Keratinocyte (primary cell): ENCODE results near the gene IER5. TPM values are rescaled to one million over a fixed set of nuclear protein-coding genes. Genes with fewer than 3 reads are reported as not detected.
"Not testable (repeated sequence)": the region's sequence is repeated elsewhere in the genome, so short reads cannot be mapped to it uniquely, and the experiment has no call there.

Source experiments
- DNase-seq: peaks from one replicate; pipeline ENCODE4 v3.0.0-alpha.2; 2011; ENCODE audit warnings: low read depth, missing footprints, low spot score
- FAIRE-seq: peaks from 2 replicates; lab custom pipeline; 2011; peaks lifted over from hg19 to GRCh38; lab: Jason Lieb, UNC
- H2AFZ ChIP-seq: 2 replicates; pipeline ENCODE4 v1.6.0; 2012; ENCODE audit warnings: low read length, control low read depth, inconsistent platforms; ENCODE audit not compliant: control insufficient read depth
- H3K27ac ChIP-seq: 2 replicates; pipeline ENCODE4 v1.5.1; 2011; ENCODE audit warnings: low read length; ENCODE audit not compliant: control insufficient read depth, insufficient read depth
- H3K27me3 ChIP-seq: 3 replicates; pipeline ENCODE4 v1.6.0; 2011; ENCODE audit warnings: low read length; ENCODE audit not compliant: control insufficient read depth, insufficient read depth; ENCODE audit errors: extremely low read depth
- H3K36me3 ChIP-seq, 2 experiments: 2 replicates in 1 of 2; 3 replicates in 1 of 2; pipeline ENCODE4 v1.5.1; 2011; ENCODE audit warnings: low read length in 2 of 2, mild to moderate bottlenecking in 1 of 2; ENCODE audit not compliant: control insufficient read depth in 2 of 2, insufficient read depth in 2 of 2; ENCODE audit errors: extremely low read depth in 1 of 2
- H3K4me1 ChIP-seq: 3 replicates; pipeline ENCODE4 v1.5.1; 2011; ENCODE audit warnings: low read length; ENCODE audit not compliant: control insufficient read depth, insufficient read depth; ENCODE audit errors: extremely low read depth
- H3K4me2 ChIP-seq: 3 replicates; pipeline ENCODE4 v1.6.0; 2011; ENCODE audit warnings: low read depth, low read length; ENCODE audit not compliant: control insufficient read depth, insufficient read depth; ENCODE audit errors: extremely low read depth
- H3K4me3 ChIP-seq, 3 experiments: fragments of 200-600 bp in 1 of 3; sonication (generic) in 1 of 3; 2 replicates in 2 of 3; 3 replicates in 1 of 3; pipeline ENCODE4 v1.5.1; 2011 to 2016; ENCODE audit warnings: low read length in 3 of 3, mild to moderate bottlenecking in 3 of 3, control low read depth in 2 of 3, inconsistent platforms in 1 of 3, low read depth in 1 of 3, mixed read lengths in 1 of 3, mixed run types in 1 of 3, moderate library complexity in 1 of 3; ENCODE audit not compliant: control insufficient read depth in 2 of 3, insufficient read depth in 2 of 3; ENCODE audit errors: extremely low read depth in 1 of 3
- H3K79me2 ChIP-seq: 2 replicates; pipeline ENCODE4 v1.6.0; 2012; ENCODE audit warnings: low read length; ENCODE audit not compliant: control insufficient read depth, insufficient read depth
- H3K9ac ChIP-seq: 3 replicates; pipeline ENCODE4 v1.6.0; 2011; ENCODE audit warnings: low read length; ENCODE audit not compliant: control insufficient read depth, insufficient read depth; ENCODE audit errors: extremely low read depth
- H3K9me1 ChIP-seq: 3 replicates; pipeline ENCODE4 v1.6.0; 2011; ENCODE audit warnings: low read length; ENCODE audit not compliant: control insufficient read depth, insufficient read depth; ENCODE audit errors: extremely low read depth
- H3K9me3 ChIP-seq: 2 replicates; pipeline ENCODE4 v1.5.1; 2012; ENCODE audit warnings: low read depth, low read length; ENCODE audit not compliant: control insufficient read depth
- H4K20me1 ChIP-seq: 3 replicates; pipeline ENCODE4 v1.6.0; 2011; ENCODE audit warnings: low read length; ENCODE audit not compliant: control insufficient read depth, insufficient read depth; ENCODE audit errors: extremely low read depth
- CTCF ChIP-seq, 3 experiments: IDR thresholded peaks in 1 of 3; conservative IDR thresholded peaks in 1 of 3; optimal IDR thresholded peaks in 1 of 3; 2 replicates in 2 of 3; 3 replicates in 1 of 3; pipeline versions ENCODE3 to v1.5.1; 2011; ENCODE audit warnings: low read length in 3 of 3, mild to moderate bottlenecking in 3 of 3, moderate library complexity in 2 of 3, control low read depth in 1 of 3, inconsistent platforms in 1 of 3; ENCODE audit not compliant: insufficient read depth in 2 of 3; ENCODE audit errors: extremely low read depth in 1 of 3
- EZH2 ChIP-seq: IDR thresholded peaks from one replicate; pipeline ENCODE4 v1.6.1; 2012; ENCODE audit warnings: inconsistent platforms, mild to moderate bottlenecking, low read length, moderate library complexity
- dilution Hi-C: fragments of 300-500 bp; cut with MboI; formaldehyde crosslinking; loops from one replicate; pipeline ENCODE4 v1.7.0; 2020; ENCODE audit warnings: low sequenced_read_pairs; ENCODE audit not compliant: extremely low pct_ligation_motif_present
- polyA plus RNA-seq, 5 experiments: library from polyadenylated mRNA; depleted of rRNA in 3 of 5; stranded (reverse) in 3 of 5; stranded (forward) in 1 of 5; unstranded in 1 of 5; fragments of >200 nt; gene quantifications; 1 replicate in 1 of 5; 2 replicates in 3 of 5; 3 replicates in 1 of 5; pipeline versions ENCODE4 v1.2.1 to v1.2.3, GENCODE V29; 2011 to 2012; ENCODE audit warnings: missing spikeins in 2 of 5, low read depth in 1 of 5, low replicate concordance in 1 of 5

Gene IER5
- polyA plus RNA-seq, 1 donor (not counting 4 experiments of a cell fraction or from before 2014, with no cell fraction given), result 22.5 TPM

DNA sequence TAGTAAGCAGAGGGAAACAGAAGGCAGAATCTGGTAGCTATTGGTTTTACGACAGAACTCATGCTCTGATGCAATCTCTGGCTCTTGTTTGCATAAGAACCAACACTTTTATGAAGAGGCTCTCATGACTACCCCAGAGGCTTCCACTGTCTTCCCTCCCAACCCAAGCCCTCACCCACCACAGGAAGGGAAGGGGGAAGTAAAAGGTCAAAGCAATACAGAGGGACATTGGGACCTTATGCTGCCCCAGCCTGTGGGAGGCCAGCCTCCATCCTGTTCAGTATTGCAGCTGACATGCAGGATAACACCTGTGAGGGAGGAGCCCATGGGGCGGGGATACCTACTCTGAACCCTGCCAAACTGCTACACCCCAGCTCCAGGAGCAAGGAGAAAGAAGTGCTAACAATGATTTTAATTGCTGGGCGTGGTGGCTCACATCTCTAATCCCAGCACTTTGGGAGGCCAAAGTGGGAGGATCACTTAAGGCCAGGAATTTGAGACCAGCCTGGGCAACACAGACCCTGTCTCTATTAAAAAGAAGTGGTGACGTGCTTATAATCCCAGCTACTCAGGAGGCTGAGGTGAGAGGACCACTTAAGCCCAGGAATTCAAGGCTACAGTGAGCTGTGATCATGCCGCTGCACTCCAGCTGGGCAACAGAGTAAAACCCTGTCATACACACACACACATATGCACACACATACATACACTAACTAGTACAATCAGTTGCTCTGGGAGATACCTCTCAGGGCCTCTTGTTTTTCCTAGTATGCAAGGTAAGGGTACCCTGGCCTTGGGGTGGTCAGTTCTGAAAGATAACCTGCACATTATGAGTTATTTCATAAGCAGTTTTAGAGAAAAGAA, 45.2 kb upstream of the IER5 start:
- no peaks in the 10 kb centered on the region for H3K36me3 ChIP-seq
- H2AFZ ChIP-seq, result peak overlapping the region; percentile 9
- TF ChIP-seq CTCF (optimal IDR thresholded peaks at IDR 0.05 in 1 of 3, IDR thresholded peaks at IDR 0.05 in 1 of 3, conservative IDR thresholded peaks at IDR 0.05 in 1 of 3; ENCODE audit: extremely low read depth in 1 of 3, insufficient read depth in 2 of 3, low read length in 3 of 3) (no peak), EZH2 (no peak)
- H3K27me3 ChIP-seq, result no peaks in the 10 kb centered on the region
- DNase-seq (no peak), FAIRE-seq (no peak)
- no peaks in the 10 kb centered on the region for H3K9me1 ChIP-seq
- H3K9me3 ChIP-seq, result no peaks in the 10 kb centered on the region
- H3K27ac ChIP-seq, result peak overlapping the region; percentile 49
- H3K4me3 ChIP-seq, result no peak overlapping the region
- H4K20me1 ChIP-seq, result no peaks in the 10 kb centered on the region
- peaks cover 28% of the 10 kb centered on the region for H3K4me1 ChIP-seq
- dilution Hi-C loops, result no loop called here
- H3K4me2 ChIP-seq, result peak overlapping the region; percentile 4
- no peak overlapping the region for H3K9ac ChIP-seq
- H3K79me2 ChIP-seq, result no peaks in the 10 kb centered on the region

- Histone ChIP-seq H3K9me3 (no peaks in the 10 kb centered on the region), H3K36me3 (no peaks in the 10 kb centered on the region), H2AFZ (peak overlapping the region; percentile 54), H3K9ac (peak overlapping the region; percentile 66), H3K4me3 (peak overlapping the region in 1 of 3 experiments; percentile 23), H3K4me1 (peaks cover 28% of the 10 kb centered on the region), H3K79me2 (no peaks in the 10 kb centered on the region), H3K9me1 (no peaks in the 10 kb centered on the region), H3K27ac (peak overlapping the region; percentile 87), H4K20me1 (no peaks in the 10 kb centered on the region), H3K4me2 (peak overlapping the region; percentile 71), H3K27me3 (no peaks in the 10 kb centered on the region)
- no peak for TF ChIP-seq CTCF (optimal IDR thresholded peaks at IDR 0.05 in 1 of 3, IDR thresholded peaks at IDR 0.05 in 1 of 3, conservative IDR thresholded peaks at IDR 0.05 in 1 of 3; ENCODE audit: extremely low read depth in 1 of 3, insufficient read depth in 2 of 3, low read length in 3 of 3)
- no peak for TF ChIP-seq EZH2
- dilution Hi-C loops, result no loop called here
- FAIRE-seq (peak; percentile 79), DNase-seq (peak; percentile 90)
Observed at GRCh38 chr1:181044449-181044966, 44.0 kb upstream of the IER5 start.

DNA sequence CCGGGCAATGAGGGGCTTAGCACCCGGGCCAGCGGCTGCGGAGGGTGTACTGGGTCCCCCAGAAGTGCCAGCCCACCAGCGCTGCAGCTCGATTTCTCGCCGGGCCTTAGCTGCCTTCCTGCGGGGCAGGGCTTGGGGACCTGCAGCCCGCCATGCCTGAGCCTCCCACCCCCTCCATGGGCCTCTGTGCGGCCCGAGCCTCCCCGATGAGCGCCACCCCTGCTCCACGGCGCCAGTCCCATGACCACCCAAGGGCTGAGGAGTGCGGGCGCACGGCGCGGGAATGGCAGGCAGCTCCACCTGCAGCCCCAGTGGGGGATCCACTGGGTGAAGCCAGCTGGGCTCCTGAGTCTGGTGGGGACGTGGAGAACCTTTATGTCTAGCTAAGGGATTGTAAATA, 42.6 kb upstream of the IER5 start:
- not testable (repeated sequence) for FAIRE-seq

More for the DNA sequence above, 42.6 kb upstream of the IER5 start:
- H3K4me3 ChIP-seq, H3K9me3 ChIP-seq, H2AFZ ChIP-seq, H3K79me2 ChIP-seq, H3K4me2 ChIP-seq, H3K36me3 ChIP-seq, H4K20me1 ChIP-seq, dilution Hi-C loops, H3K27ac ChIP-seq, H3K9ac ChIP-seq, H3K9me1 ChIP-seq, DNase-seq, H3K27me3 ChIP-seq: not testable (repeated sequence)
- peaks cover 34% of the 10 kb centered on the region for H3K4me1 ChIP-seq
